ELF-1 (cell line): ENCODE data around the gene DEAF1.

Source experiments
- DNase-seq: peaks from one replicate; pipeline ENCODE4 v3.0.0-alpha.2; 2016; ENCODE audit warnings: low read depth, low spot score

DEAF1 gene

DNA sequence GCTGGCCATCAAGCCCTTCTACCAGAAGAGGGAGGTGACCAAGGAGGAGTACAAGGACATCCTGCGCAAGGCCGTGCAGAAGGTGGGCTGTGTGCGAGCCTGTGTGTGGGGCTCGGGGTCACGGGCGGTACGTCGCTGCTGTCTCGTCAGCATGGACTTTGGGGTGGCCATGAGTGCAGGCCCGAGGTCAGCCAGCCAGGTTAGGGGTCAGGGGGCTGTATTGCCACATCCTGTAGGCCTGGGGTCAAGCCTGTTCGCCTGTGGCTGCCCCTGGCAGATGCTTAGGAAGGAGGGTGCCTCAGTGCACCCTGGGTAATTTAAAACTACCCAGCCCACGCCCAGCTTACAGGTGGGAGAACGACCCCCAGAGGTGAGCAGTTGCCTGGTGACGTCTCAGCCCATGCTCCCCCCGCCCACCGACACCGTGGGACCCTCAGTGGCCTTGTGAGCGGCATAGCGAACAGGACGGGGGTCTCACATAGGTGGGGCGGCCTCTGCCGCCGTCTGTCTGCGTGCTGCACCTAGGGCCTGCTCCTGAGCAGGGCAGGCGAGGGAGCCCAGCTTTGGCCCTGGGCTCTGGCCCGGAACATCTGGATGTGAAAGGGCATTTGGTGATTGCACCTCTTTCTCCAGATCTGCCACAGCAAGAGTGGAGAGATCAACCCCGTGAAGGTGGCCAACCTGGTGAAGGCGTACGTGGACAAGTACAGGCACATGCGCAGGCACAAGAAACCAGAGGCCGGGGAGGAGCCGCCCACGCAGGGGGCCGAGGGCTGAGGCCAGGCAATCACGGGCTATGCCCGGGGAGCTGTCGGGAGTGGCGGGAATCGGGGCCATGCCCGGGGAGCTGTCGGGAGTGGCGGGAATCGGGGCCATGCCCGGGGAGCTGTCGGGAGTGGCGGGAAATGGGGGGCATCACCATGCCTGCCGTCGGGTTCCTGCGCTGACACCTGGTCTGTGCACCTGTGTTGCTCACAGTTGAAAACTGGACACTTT lies 83.7 kb downstream of the DEAF1 start:
- no peak for DNase-seq

DNA sequence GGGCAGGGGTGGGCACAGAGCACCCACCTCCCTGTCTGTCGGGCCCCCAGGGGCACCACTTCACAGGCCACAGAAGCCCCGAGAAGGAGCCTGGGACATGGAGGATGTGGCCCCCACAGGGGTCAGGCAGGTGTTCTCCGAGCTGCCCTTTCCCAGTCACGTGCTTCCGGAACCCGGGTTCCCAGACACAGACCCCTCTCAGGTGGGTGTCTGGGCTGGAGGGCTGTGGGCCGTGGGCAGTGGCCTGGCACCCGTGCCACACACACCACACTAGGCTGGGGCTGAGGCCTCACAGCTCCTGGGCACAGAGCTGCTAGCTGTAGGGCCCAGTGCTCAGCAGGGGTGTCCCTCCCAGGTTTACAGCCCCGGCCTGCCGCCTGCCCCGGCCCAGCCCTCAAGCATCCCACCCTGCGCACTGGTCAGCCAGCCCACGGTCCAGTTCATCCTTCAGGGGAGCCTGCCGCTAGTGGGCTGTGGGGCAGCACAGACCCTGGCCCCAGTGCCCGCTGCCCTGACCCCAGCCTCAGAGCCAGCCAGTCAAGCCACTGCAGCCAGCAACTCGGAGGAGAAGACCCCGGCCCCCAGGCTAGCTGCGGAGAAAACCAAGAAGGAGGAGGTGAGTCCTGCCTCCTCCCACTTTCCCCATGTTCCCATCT lies 84.7 kb downstream of the DEAF1 start:
- no peak for DNase-seq

DNA sequence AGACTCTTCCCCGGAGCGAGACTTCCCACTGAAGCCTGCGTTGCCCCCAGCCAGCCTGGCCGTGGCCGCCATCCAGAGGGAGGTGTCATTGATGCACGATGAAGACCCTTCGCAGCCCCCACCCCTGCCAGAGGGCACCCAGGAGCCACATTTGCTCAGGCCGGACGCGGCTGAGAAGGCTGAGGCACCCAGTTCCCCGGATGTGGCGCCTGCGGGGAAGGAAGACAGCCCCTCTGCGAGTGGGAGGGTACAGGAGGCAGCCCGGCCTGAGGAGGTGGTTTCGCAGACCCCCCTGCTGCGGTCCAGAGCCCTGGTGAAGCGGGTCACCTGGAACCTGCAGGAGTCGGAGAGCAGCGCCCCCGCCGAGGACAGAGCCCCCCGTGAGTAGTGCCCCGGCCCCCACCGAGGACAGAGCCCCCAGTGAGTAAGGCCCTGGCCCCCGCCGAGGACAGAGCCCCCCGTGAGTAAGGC lies 85.6 kb downstream of the DEAF1 start:
- DNase-seq: no peak

DNA sequence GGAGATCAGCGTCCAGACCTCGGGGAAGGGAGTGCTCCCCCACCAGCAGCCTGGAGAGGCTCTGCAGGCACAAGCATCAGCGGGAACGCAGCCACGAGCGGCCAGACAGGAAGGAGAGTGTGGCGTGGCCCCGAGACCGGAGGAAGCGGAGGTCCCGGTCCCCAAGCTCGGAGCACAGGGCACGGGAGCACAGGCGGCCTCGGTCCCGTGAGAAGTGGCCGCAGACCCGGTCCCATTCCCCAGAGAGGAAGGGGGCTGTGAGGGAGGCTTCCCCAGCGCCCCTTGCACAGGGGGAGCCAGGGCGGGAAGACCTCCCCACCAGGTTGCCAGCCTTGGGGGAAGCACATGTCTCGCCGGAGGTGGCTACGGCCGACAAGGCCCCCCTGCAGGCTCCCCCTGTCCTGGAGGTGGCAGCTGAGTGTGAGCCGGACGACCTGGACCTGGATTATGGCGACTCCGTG lies 86.2 kb downstream of the DEAF1 start:
- DNase-seq: no peak

DNA sequence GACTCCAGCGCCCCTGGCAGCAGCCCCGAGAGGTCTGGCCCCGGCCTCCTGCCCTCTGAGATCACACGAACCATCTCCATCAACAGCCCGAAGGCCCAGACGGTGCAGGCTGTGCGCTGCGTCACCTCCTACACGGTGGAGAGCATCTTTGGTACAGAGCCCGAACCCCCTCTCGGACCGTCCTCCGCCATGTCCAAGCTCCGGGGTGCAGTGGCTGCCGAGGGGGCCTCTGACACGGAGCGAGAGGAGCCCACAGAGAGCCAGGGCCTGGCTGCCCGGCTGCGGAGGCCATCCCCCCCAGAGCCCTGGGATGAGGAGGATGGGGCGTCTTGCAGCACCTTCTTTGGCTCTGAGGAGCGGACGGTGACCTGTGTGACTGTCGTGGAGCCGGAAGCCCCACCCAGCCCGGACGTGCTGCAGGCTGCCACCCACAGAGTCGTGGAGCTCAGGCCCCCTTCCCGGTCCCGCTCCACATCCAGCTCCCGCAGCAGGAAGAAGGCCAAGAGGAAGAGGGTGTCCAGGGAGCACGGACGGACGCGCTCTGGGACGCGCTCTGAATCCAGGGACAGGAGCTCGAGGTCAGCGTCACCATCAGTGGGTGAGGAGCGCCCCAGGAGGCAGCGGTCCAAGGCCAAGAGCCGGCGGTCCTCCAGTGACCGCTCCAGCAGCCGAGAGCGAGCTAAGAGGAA lies 86.9 kb downstream of the DEAF1 start:
- no peak for DNase-seq

DNA sequence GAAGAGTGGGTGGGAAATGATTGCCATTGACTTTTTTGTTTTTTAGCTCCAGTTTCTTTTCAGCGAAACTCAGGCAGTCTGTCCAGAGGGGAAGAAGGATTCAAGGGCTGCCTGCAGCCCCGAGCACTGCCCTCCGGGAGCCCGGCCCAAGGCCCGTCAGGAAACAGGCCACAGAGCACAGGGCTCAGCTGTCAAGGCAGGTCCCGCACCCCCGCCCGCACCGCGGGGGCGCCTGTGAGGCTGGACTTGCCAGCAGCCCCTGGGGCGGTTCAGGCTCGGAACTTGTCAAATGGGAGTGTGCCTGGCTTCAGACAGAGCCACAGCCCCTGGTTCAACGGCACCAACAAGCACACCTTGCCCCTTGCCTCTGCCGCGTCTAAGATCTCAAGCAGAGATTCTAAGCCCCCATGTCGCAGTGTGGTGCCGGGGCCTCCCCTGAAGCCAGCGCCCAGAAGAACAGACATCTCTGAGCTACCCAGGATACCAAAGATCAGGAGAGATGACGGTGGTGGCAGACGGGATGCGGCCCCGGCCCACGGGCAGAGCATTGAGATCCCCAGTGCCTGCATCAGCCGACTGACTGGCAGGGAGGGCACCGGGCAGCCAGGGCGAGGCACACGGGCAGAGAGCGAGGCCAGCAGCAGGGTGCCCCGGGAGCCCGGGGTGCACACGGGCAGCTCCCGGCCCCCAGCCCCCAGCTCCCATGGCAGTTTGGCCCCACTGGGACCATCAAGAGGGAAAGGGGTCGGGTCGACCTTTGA lies 87.8 kb downstream of the DEAF1 start:
- peak; percentile 36 for DNase-seq

DNA sequence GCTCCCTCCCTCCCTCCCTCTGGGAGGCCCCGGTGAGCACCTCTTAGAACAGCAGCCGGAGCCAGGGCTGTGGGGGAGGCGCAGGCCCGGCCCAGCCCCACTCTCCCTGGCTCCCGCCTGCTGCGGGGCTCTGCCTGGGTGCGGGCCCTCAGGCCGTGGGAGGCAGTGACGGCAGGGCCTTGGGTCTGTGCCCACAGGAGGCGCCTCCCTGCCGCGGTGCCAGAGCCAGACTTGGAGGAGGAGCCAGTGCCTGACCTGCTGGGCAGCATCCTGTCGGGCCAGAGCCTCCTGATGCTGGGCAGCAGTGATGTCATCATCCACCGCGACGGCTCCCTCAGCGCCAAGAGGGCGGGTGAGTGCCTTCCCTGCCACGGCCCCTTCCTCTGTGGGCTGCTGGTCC lies 88.8 kb downstream of the DEAF1 start:
- no peak for DNase-seq

DNA sequence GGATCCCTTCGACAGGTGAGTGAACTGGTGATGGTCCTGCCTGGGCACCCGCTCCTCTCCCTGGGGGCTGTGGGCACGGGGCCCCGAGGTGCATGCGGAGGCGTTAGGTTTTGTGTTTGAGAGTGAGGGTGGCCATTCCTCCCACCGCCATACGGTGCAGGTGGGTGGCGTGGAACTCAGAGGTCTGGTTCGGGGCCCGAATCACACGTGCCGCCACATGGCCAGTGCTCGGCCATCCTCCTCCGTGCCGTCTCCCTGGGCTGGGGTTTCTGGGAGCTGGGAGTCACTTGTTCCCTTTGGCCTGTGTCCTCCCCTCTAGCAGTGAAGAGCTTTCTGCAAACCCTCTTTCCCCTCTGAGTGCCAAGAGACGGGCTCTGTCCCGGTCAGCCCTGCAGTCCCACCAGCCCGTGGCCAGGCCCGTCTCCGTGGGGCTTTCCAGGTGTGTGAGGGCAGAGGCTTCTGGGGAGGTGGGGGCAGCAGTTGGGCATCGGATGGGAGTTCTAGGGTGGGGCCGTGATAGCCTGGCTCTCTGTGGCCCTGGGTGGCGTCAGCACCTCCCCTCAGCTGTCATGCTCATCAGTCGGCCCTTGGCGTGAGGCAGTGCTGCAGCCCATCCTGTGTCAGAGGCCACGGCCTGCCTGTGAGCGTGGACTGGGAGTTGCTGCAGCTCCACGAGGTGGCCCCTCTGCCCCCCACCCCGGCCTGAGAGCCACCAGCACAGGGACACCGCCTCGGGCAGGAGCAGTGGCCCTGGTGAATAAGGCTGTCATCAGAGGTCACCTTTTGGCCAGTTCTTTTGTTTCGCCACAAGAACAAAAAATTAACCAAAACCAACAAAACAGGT lies 89.5 kb downstream of the DEAF1 start:
- DNase-seq: no peak

DNA sequence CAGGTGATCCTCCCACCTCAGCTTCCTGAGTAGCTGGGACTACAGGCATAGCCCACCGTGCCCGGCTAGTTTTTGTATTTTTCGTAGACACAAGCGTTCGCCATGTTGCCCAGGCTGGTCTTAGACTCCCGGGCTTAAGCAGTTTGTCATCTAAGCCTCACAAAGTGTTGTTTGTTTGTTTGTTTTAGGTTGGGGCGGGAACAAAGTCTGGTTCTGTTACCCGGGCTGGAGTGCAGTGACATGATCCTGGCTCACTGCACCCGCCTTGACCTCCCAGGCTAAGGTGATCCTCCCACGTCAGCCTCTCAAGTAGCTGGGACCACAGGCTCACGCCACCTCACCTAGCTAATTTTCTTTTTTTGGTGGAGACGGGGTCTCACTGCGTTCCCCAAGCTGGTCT lies 91.9 kb downstream of the DEAF1 start:
- no peak for DNase-seq

DNA sequence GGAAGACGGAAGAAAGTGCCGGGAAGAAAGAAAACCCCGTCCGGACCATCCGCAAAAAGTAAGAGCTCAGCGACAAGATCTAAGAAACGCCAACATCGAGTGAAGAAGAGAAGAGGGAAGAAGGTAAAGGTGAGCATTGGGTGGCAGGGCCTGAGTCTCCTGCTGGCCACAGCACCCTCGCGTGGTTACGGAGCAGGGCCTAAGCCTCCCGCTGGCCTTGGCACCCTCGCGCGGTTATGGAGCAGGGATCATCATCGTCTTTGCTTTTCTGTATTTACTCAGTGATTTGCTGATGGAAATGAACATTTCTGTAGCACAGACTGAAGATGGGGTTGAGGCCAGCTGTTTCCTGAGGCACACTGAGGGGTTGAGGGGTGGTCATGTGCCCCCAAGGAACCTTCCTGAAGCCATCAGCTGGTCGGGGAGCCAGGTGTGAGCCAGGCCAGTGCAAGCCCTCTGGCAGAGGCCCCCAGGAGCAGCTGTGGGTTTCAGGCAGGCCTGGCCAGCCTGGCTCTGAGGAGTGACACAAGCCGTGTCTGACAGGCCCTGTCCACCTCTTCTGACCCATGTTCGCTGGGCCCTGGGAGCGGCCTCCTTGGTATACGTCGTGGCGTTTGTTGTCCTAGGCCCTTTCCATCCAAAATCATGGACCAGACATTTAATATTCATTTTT lies 93.3 kb downstream of the DEAF1 start:
- no peak for DNase-seq

DNA sequence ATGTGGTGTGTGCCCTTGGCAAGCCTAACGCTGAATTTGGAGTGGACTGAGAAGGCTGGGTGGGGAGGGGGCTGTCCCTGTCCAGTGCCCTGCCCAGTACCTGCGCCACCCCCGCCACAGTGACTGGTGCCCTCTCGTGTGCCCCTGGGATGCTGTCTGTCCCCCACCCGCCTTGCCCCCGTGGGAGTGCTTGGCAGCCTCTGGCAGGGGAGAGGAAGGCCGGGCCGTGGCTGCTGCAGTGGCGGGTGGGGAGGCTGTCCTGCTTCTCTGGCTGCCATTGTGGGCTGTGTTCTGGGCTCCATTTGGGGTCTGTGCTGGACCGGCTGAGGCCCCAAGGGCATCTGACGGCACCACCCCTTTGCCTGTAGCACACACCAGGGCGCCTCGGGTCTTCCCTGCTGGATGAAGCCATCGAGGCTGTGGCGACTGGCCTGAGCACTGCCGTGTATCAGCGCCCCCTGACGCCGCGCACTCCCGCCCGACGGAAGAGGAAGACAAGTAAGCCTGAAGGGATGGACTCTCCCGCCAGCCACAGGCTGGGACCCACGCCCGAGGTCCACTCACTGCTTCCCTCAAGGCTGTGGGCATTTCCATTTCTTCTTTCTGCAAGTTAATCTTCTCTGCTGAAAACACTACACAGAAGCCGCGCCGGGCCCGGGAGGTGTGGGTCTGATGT lies 96.9 kb downstream of the DEAF1 start:
- DNase-seq: no peak

DNA sequence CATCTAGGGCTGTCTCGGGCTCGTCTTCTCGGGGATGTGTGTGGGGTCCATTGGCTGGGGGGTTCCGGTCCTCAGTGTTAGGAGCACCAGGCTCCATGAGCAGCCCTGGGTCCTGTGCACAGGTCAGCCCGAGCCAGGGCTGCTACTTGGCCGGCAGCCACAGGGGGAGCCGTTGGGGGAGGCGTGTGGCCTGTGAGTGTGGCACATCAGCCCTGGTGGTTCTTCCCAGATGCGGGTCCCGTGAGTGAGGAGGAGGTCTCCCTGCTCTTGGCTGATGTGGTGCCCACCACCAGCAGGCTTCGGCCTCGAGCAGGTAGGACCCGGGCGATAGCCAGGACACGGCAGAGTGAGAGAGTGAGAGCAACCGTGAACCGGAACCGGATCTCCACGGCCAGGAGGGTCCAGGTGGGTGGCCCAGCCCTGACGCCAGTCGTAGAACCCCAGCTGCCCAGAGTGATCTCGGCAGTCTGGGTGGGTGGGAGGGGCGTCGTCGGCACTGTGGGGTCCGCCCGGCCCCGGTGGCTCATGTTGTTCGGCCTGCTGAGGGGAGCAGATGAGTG lies 97.8 kb downstream of the DEAF1 start:
- DNase-seq: peak; percentile 35

DNA sequence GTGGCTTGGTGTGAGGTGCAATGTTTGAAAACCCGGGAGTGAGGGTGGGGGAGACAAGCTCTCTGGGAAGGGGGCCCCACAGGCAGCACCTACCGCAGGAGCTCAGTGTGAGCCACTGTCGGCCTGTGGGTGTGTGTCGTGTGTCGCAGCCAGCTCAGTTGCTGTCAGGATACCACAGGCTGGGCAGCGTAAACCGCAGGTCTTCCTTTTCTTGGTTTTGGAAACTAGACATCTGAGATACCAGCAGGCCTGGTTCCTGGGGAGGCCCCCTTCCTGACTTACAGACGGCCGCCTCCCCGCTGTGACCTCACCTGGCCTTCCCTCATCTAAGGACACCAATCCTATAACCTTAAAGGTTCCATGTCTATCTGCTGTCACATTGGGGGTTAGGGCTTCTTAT lies 98.6 kb downstream of the DEAF1 start:
- no peak for DNase-seq

DNA sequence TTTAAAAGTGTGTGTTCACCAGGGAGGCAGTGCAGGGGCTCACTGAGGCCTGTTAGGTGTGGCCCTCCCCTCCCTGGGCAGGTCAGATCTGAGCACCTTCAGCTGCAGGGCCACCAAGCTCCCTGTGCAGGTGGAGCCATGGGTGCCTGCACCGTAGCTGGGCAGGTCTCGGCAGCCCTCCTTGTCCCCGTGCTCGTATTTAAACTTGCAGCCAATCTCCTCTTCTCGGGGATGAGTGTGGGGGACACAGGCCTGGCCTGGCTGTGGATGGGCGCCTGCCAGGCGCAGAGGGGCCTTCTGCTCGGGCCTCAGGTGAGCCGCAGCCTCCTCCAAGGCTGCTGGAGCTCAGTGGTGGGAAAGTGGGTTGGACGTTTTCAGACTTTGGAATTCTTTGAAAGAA lies 99.6 kb downstream of the DEAF1 start:
- no peak for DNase-seq
